Hepatocyte (in vitro differentiated cells): ENCODE measurements around the gene FBLN2. TPM values are rescaled to one million over a fixed set of nuclear protein-coding genes. Genes with fewer than 3 reads are reported as not detected.
A peak's percentile ranks its signal among the peaks of the same experiment; 100 is the strongest.

Experiments used
- DNase-seq: peaks from one replicate; pipeline ENCODE4 v3.0.0-alpha.2; 2016; ENCODE audit warnings: low spot score
- H2AFZ ChIP-seq: fragments of 200-600 bp; sonication (generic); 2 replicates; pipeline ENCODE4 v1.6.0; 2016; ENCODE audit warnings: antibody characterized with exemption, mild to moderate bottlenecking
- H3K27ac ChIP-seq: fragments of 200-600 bp; sonication (generic); 2 replicates; pipeline ENCODE4 v1.5.1; 2016; ENCODE audit warnings: mild to moderate bottlenecking
- H3K27me3 ChIP-seq: fragments of 200-600 bp; sonication (generic); 2 replicates; pipeline ENCODE4 v1.6.1; 2016
- H3K36me3 ChIP-seq: fragments of 200-600 bp; sonication (generic); replicated peaks from 2 replicates; pipeline ENCODE4 v1.5.1; 2016; ENCODE audit warnings: low read depth; ENCODE audit not compliant: insufficient read depth
- H3K4me1 ChIP-seq: fragments of 200-600 bp; sonication (generic); 2 replicates; pipeline ENCODE4 v1.5.1; 2016; ENCODE audit warnings: mild to moderate bottlenecking, moderate library complexity; ENCODE audit not compliant: insufficient read depth
- H3K4me2 ChIP-seq: fragments of 200-600 bp; sonication (generic); 2 replicates; pipeline ENCODE4 v1.6.0; 2016
- H3K4me3 ChIP-seq: fragments of 200-600 bp; sonication (generic); 2 replicates; pipeline ENCODE4 v1.5.1; 2016; ENCODE audit warnings: mild to moderate bottlenecking
- H3K79me2 ChIP-seq: fragments of 200-600 bp; sonication (generic); 2 replicates; pipeline ENCODE4 v1.6.0; 2017; ENCODE audit warnings: mild to moderate bottlenecking
- H3K9me2 ChIP-seq: fragments of 200-600 bp; sonication (generic); replicated peaks from 2 replicates; pipeline ENCODE4 v1.6.0; 2017; ENCODE audit warnings: mild to moderate bottlenecking; ENCODE audit not compliant: insufficient read depth
- H3K9me3 ChIP-seq: fragments of 200-600 bp; sonication (generic); 2 replicates; pipeline ENCODE4 v1.5.1; 2016; ENCODE audit warnings: low read depth, mild to moderate bottlenecking
- H4K20me1 ChIP-seq: fragments of 200-600 bp; sonication (generic); 2 replicates; pipeline ENCODE4 v1.6.0; 2016; ENCODE audit warnings: mild to moderate bottlenecking; ENCODE audit not compliant: insufficient read depth, poor library complexity, severe bottlenecking
- EZH2 ChIP-seq: fragments of 200-600 bp; sonication (generic); IDR thresholded peaks from 2 replicates; pipeline ENCODE4 v1.6.1; 2016; ENCODE audit warnings: antibody characterized with exemption, mild to moderate bottlenecking, borderline replicate concordance
- EZH2phosphoT487 ChIP-seq: fragments of 200-600 bp; sonication (generic); IDR thresholded peaks from one replicate; pipeline ENCODE4 v1.6.1; 2018; ENCODE audit warnings: antibody characterized with exemption, mild to moderate bottlenecking, low read depth, moderate library complexity; ENCODE audit not compliant: unreplicated experiment, severe bottlenecking
- WGBS: methylation state at CpG from one replicate; pipeline ENCODE4 v1.1.6; 2016; ENCODE audit warnings: low lambda C conversion rate; ENCODE audit errors: missing lambda C conversion rate; 5-methylcytosine and 5-hydroxymethylcytosine counted together
- polyA plus RNA-seq: library from polyadenylated mRNA; unstranded; fragments of >200 nt; fragmentation: Nextera tagmentation; extraction: Ambion mirVana; gene quantifications from 2 replicates; pipeline ENCODE4 v1.2.1, GENCODE V29; 2016
- total RNA-seq: library from RNA; depleted of rRNA; stranded (reverse); fragments of >200 nt; gene quantifications from 2 replicates; pipeline ENCODE4 v1.2.3, GENCODE V29; 2014
- TF ChIP-seq, protein P1 (sequence below): fragments of 200-600 bp; sonication (generic); IDR thresholded peaks from 2 replicates; pipeline ENCODE4 v1.5.1; 2016; ENCODE audit warnings: antibody characterized with exemption, mild to moderate bottlenecking; ENCODE audit not compliant: poor library complexity

The FBLN2 gene
- total and polyA plus RNA-seq, 2 experiments from 2014 or later, result 75.8 to 76.2 TPM

DNA sequence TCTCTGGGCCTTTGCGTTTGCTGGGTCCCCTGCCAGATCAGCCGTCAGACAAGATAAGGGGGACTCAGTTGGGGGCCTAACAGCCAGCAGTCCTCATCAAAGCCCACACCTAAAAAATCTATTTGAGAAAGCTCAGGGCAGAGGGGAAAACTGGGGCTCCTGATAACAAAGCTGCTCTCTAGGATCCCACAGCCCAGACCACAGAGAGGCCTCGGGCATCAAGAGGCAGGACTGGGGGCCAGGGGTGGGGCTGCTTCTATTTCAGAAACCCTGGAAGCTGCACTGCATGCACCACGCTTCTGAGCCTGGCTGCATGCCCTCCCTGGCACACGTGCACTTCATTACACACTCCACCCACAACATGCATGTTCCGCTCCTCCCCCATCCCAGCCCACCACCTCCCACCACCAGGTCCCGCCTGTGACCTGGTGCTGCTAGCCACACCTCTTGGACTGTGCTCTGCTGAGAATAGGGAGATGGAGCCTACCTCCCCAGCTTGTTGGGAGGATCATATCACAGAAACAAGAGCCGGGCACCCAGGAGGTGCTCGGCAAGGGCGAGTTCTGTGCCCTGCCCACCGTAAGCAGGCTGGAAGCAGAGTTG lies 26.6 kb downstream of the FBLN2 start:
- DNase-seq, result peak; percentile 47
- peaks cover 25% of the 10 kb centered on the region for H3K4me1 ChIP-seq
- no peaks in the 10 kb centered on the region for H3K9me2 ChIP-seq
- 64% methylated on average over 11 of the region's 11 CpGs for WGBS
- no peak overlapping the region for H2AFZ ChIP-seq
- no peaks in the 10 kb centered on the region for H3K79me2 ChIP-seq
- no peak overlapping the region for H3K4me3 ChIP-seq
- no peaks in the 10 kb centered on the region for H3K27me3 ChIP-seq
- peak overlapping the region; percentile 34 for H3K4me2 ChIP-seq
- no peaks in the 10 kb centered on the region for H3K9me3 ChIP-seq
- no peak for TF ChIP-seq EZH2
- no peak for TF ChIP-seq EZH2phosphoT487
- TF ChIP-seq, protein P1, sequence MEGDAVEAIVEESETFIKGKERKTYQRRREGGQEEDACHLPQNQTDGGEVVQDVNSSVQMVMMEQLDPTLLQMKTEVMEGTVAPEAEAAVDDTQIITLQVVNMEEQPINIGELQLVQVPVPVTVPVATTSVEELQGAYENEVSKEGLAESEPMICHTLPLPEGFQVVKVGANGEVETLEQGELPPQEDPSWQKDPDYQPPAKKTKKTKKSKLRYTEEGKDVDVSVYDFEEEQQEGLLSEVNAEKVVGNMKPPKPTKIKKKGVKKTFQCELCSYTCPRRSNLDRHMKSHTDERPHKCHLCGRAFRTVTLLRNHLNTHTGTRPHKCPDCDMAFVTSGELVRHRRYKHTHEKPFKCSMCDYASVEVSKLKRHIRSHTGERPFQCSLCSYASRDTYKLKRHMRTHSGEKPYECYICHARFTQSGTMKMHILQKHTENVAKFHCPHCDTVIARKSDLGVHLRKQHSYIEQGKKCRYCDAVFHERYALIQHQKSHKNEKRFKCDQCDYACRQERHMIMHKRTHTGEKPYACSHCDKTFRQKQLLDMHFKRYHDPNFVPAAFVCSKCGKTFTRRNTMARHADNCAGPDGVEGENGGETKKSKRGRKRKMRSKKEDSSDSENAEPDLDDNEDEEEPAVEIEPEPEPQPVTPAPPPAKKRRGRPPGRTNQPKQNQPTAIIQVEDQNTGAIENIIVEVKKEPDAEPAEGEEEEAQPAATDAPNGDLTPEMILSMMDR, result no peak
- H4K20me1 ChIP-seq, result no peaks in the 10 kb centered on the region
- H3K27ac ChIP-seq, result peak overlapping the region; percentile 83
- H3K36me3 ChIP-seq, result no peaks in the 10 kb centered on the region

DNA sequence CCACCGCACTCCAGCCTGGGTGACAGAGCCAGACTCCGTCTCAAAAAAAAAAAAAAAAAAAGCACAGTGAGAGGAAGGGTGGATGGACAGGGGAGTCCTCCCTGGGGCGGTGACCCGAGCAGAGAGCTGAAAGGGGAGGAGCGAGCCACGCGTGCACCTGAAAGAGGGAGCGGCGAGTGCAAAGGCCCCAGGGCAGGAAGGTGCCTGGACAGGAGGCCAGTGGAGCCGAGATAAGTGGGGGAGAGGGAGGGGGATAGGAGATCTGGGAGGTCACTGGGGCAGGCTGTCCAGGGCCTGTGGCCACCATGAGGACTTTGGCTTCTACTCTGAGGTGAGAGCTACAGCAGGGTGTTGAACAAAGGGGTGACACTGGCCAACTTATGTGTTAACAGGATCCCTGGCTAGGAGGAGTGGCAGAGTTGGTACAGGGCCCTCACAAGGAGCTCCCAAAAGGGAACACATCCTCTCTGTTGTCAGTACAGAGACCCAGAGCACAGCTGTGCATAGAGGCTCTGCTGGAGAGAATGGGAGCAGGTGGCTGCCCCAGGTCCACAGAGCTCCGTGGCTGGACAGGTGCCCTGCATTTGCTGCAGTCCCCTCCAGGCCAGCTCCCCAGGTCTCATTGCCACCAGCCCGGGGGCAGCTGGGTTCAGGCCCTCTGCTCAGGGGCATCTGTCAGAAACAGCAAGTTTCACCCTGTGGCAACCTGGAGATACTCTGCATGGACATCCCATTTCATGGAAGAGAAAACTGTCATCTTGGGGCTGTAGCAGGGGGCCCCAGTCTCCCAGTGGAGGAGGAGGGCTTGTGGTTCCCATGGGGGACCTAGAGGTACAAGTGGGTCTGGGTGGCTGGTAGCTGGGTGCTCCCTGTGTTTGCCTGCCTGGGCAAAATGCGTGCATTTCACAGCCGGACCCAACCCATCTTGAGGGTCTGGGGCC lies 28.5 kb downstream of the FBLN2 start:
- WGBS, result 84% methylated on average over 14 of the region's 14 CpGs
- Histone ChIP-seq H3K4me2 (no peak overlapping the region), H3K9me3 (no peaks in the 10 kb centered on the region), H3K79me2 (no peaks in the 10 kb centered on the region), H3K4me1 (peaks cover 28% of the 10 kb centered on the region), H2AFZ (no peak overlapping the region), H4K20me1 (no peaks in the 10 kb centered on the region), H3K36me3 (no peaks in the 10 kb centered on the region), H3K27me3 (no peaks in the 10 kb centered on the region), H3K4me3 (no peak overlapping the region), H3K27ac (no peak overlapping the region), H3K9me2 (no peaks in the 10 kb centered on the region)
- no peak for DNase-seq
- TF ChIP-seq EZH2phosphoT487 (no peak), EZH2 (no peak)
- TF ChIP-seq, protein P1, result no peak

DNA sequence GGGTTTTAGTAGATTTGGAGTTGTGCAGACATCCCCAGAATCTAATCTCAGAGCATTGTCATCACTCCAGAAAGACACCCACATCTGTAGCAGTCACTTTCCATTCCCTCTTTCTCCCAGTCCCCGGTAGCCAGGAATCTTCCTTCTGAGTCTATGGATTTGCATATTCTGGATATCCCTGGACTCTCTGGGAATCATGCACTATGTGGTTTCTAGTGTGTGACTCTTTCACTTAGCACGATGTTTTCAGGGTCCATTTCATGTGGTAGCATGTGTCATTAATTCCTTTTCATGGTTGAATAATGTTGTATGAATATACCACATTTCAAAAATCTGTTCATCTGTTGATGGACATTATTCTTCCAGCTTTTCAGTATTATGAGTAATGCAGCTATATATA lies 29.3 kb downstream of the FBLN2 start:
- H3K27ac ChIP-seq, result no peak overlapping the region
- H2AFZ ChIP-seq, result no peak overlapping the region
- WGBS, result 85% methylated on average over 2 of the region's 2 CpGs
- H3K4me1 ChIP-seq, result peaks cover 28% of the 10 kb centered on the region
- no peaks in the 10 kb centered on the region for H3K9me3 ChIP-seq
- no peak overlapping the region for H3K4me3 ChIP-seq
- no peaks in the 10 kb centered on the region for H3K79me2 ChIP-seq
- H4K20me1 ChIP-seq, result no peaks in the 10 kb centered on the region
- no peak overlapping the region for H3K4me2 ChIP-seq
- no peaks in the 10 kb centered on the region for H3K27me3 ChIP-seq
- no peaks in the 10 kb centered on the region for H3K36me3 ChIP-seq
- DNase-seq, result no peak
- TF ChIP-seq, protein P1, result no peak
- TF ChIP-seq EZH2phosphoT487, result no peak
- no peak for TF ChIP-seq EZH2
- no peaks in the 10 kb centered on the region for H3K9me2 ChIP-seq
